Transverse colon (tissue), 4 donors: Measurements from ENCODE around the gene DLG4. TPM values are rescaled to one million over a fixed set of nuclear protein-coding genes. Genes with fewer than 3 reads are reported as not detected.

Source experiments
- DNase-seq: peaks from one replicate; pipeline ENCODE4 v3.0.0-alpha.2; 2019
- H3K27ac ChIP-seq, 4 donors: fragments of 200-600 bp; sonication (generic); 2 replicates each; pipeline ENCODE4 v1.5.1; 2016 to 2018; ENCODE audit warnings: inconsistent platforms in 4 of 4
- H3K27me3 ChIP-seq: fragments of 200-600 bp; sonication (generic); 2 replicates; pipeline ENCODE4 v1.5.1; 2017; ENCODE audit warnings: inconsistent platforms
- H3K36me3 ChIP-seq, 4 donors: fragments of 200-600 bp; sonication (generic); 2 replicates each; pipeline ENCODE4 v1.5.1; 2017 to 2019; ENCODE audit warnings: inconsistent platforms in 4 of 4
- H3K4me1 ChIP-seq, 4 donors: fragments of 200-600 bp; sonication (generic); 2 replicates each; pipeline ENCODE4 v1.5.1; 2017 to 2020; ENCODE audit warnings: inconsistent platforms in 4 of 4
- H3K4me3 ChIP-seq, 4 donors: fragments of 200-600 bp; sonication (generic); 1 replicate in 1 of 4; 2 replicates in 3 of 4; pipeline versions ENCODE4 v1.5.1 to v1.6.1; 2017 to 2019; ENCODE audit warnings: inconsistent platforms in 4 of 4
- H3K9me3 ChIP-seq, 2 donors: fragments of 200-600 bp; sonication (generic); 2 replicates each; pipeline ENCODE4 v1.5.1; 2017 to 2019; ENCODE audit warnings: inconsistent platforms in 2 of 2
- EP300 ChIP-seq: sonication (generic); formaldehyde crosslinking; IDR thresholded peaks from one replicate; pipeline ENCODE4 v1.6.1; 2017; ENCODE audit warnings: antibody characterized with exemption, low read depth
- POLR2A ChIP-seq: fragments of 450-650 bp; IDR thresholded peaks from one replicate; pipeline ENCODE4 v1.6.1; 2016; ENCODE audit warnings: antibody characterized with exemption, mild to moderate bottlenecking, moderate library complexity
- POLR2AphosphoS5 ChIP-seq, 3 donors: sonication (generic); formaldehyde crosslinking; IDR thresholded peaks; one replicate each; pipeline ENCODE4 v1.6.1; 2016; ENCODE audit warnings: antibody characterized with exemption in 3 of 3
- WGBS, 2 donors: methylation state at CpG; one replicate each; pipeline ENCODE4 v1.1.5; 2018; ENCODE audit warnings: low coverage in 1 of 2; 5-methylcytosine and 5-hydroxymethylcytosine counted together
- in situ Hi-C, 4 donors: fragments of 200-750 bp; cut with MboI; loops; one replicate each; pipeline versions ENCODE4 v1.15.0 to v1.15.1; 2017; ENCODE audit warnings: low sequenced_read_pairs in 3 of 4, low pct_ligation_motif_present in 1 of 4, low pct_unique_long_range_greater_than_20kb in 1 of 4
- intact Hi-C: fragments of 100-400 bp; cut with DNase I; formaldehyde crosslinking; loops from one replicate; pipeline ENCODE4 v1.15.1; 2023; ENCODE audit warnings: low total_unique reads
- total RNA-seq, 4 donors: library from RNA; depleted of rRNA; stranded (reverse); fragments of >200 nt; gene quantifications; one replicate each; pipeline ENCODE4 v1.1.0, GENCODE V29; 2016
- TF ChIP-seq, protein P1 (sequence below), 5 experiments: fragments of 200-600 bp in 3 of 5; fragments of 450-650 bp in 2 of 5; sonication (generic) in 3 of 5; IDR thresholded peaks; 1 replicate in 2 of 5; 2 replicates in 3 of 5; pipeline ENCODE4 v1.5.1; 2016 to 2017; ENCODE audit warnings: antibody characterized with exemption in 5 of 5, inconsistent platforms in 3 of 5, mild to moderate bottlenecking in 2 of 5, moderate library complexity in 1 of 5

The DLG4 gene
- total RNA-seq, 4 donors from 2014 or later = 2.4 to 15.7 (median 6.1) TPM

- 11 to 60% methylated on average over 1 to 15 of the region's 17 CpGs for WGBS, 2 donors
- peaks cover 16% of the 10 kb centered on the region for H3K27me3 ChIP-seq
- H3K4me3 ChIP-seq = peak overlapping the region in 2 of 4 donors; percentile 27 to 38
- in situ Hi-C loops (no loop called here), intact Hi-C loops (no loop called here)
- H3K27ac ChIP-seq = no peak overlapping the region
- no peak for TF ChIP-seq POLR2AphosphoS5 (IDR thresholded peaks at IDR 0.05)
- no peak for TF ChIP-seq EP300
- no peak for TF ChIP-seq POLR2A
- TF ChIP-seq, protein P1, sequence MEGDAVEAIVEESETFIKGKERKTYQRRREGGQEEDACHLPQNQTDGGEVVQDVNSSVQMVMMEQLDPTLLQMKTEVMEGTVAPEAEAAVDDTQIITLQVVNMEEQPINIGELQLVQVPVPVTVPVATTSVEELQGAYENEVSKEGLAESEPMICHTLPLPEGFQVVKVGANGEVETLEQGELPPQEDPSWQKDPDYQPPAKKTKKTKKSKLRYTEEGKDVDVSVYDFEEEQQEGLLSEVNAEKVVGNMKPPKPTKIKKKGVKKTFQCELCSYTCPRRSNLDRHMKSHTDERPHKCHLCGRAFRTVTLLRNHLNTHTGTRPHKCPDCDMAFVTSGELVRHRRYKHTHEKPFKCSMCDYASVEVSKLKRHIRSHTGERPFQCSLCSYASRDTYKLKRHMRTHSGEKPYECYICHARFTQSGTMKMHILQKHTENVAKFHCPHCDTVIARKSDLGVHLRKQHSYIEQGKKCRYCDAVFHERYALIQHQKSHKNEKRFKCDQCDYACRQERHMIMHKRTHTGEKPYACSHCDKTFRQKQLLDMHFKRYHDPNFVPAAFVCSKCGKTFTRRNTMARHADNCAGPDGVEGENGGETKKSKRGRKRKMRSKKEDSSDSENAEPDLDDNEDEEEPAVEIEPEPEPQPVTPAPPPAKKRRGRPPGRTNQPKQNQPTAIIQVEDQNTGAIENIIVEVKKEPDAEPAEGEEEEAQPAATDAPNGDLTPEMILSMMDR (IDR thresholded peaks at IDR 0.05) = no peak
- H3K36me3 ChIP-seq = no peaks in the 10 kb centered on the region
- no peak for DNase-seq
- no peaks in the 10 kb centered on the region for H3K9me3 ChIP-seq
- peaks cover 3 to 15% (median 14%) of the 10 kb centered on the region in 4 donors for H3K4me1 ChIP-seq
Measured at GRCh38 chr17:7176841-7177190, 42.8 kb downstream of the DLG4 start.

GRCh38 chr17:7176107-7176840 is 43.4 kb downstream of the DLG4 start:
- Histone ChIP-seq H3K36me3 (no peaks in the 10 kb centered on the region), H3K27me3 (peaks cover 16% of the 10 kb centered on the region), H3K4me3 (no peak overlapping the region), H3K4me1 (peaks cover 3 to 15% (median 14%) of the 10 kb centered on the region in 4 donors), H3K27ac (no peak overlapping the region), H3K9me3 (no peaks in the 10 kb centered on the region)
- in situ Hi-C loops = no loop called here
- 73 to 98% methylated on average over 1 of the region's 1 CpG for WGBS, 2 donors
- DNase-seq = no peak
- no peak for TF ChIP-seq EP300
- intact Hi-C loops = no loop called here

DNA sequence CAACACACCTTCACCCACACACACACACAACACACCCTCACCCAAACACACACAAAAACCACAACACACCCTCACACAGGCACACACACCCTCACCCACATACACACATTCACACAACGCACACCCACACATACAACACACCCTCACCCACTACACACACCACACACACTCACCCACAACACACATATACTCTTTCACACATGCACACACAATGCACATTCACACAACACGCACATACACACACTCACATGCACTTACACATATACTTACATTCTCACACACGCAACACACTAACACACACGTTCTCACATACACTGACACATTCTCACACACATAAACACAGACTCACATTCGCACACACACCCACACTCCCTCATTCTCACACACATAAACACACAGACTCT is 44.3 kb downstream of the DLG4 start:
- Histone ChIP-seq H3K9me3 (no peaks in the 10 kb centered on the region), H3K27me3 (peaks cover 16% of the 10 kb centered on the region), H3K27ac (no peak overlapping the region), H3K4me3 (no peak overlapping the region), H3K4me1 (peaks cover 3 to 15% (median 14%) of the 10 kb centered on the region in 4 donors), H3K36me3 (no peaks in the 10 kb centered on the region)
- no peak for DNase-seq
- no peak for TF ChIP-seq EP300
- intact Hi-C loops = no loop called here
- in situ Hi-C loops = no loop called here
- 79 to 93% methylated on average over 5 of the region's 5 CpGs for WGBS, 2 donors

- no peaks in the 10 kb centered on the region for H3K9me3 ChIP-seq
- H3K4me1 ChIP-seq = peaks cover 3 to 15% (median 14%) of the 10 kb centered on the region in 4 donors
- DNase-seq = no peak
- TF ChIP-seq, protein P1 (IDR thresholded peaks at IDR 0.05) = no peak
- TF ChIP-seq POLR2AphosphoS5 (IDR thresholded peaks at IDR 0.05) = no peak
- no peak for TF ChIP-seq EP300
- TF ChIP-seq POLR2A = no peak
- no peak overlapping the region for H3K4me3 ChIP-seq
- no peaks in the 10 kb centered on the region for H3K36me3 ChIP-seq
- intact Hi-C loops = loop anchor here (5.0 kb wide), 1 partner anchor 267 kb away; no protein-coding TSS in a partner anchor
- WGBS, 2 donors = 59 to 77% methylated on average over 6 to 7 of the region's 7 CpGs
- H3K27me3 ChIP-seq = peaks cover 16% of the 10 kb centered on the region
- in situ Hi-C loops = loop anchor here in 1 of 4 donors (25.0 kb wide), 1 partner anchor 262 kb away; no protein-coding TSS in a partner anchor
- H3K27ac ChIP-seq = no peak overlapping the region
Measured at GRCh38 chr17:7174603-7175326, 44.9 kb downstream of the DLG4 start.
